Endothelial cell of umbilical vein (primary cell): ENCODE measurements around the gene INO80B. TPM values are rescaled to one million over a fixed set of nuclear protein-coding genes. Genes with fewer than 3 reads are reported as not detected.

Source experiments
- BruUV-seq: library from RNA; stranded (reverse); fragments of 400-500 nt; replicated peaks from 2 replicates; lab custom pipeline; 2021; lab: Mats Ljungman, UMichigan
- CTCF ChIA-PET: fragments of 300-600, 350-600 bp; sonication (Branson Sonifier 250); formaldehyde crosslinking; loops from one replicate; lab custom pipeline; 2021; ENCODE audit warnings: antibody characterized with exemption, inconsistent platforms; lab: Charles Lee
- POLR2A ChIA-PET: fragments of 300-600, 350-600 bp; sonication (Branson Sonifier 250); formaldehyde crosslinking; loops from one replicate; lab custom pipeline; 2021; ENCODE audit warnings: antibody characterized with exemption, inconsistent platforms; lab: Charles Lee
- DNase-seq: peaks from one replicate; pipeline ENCODE4 v3.0.0-alpha.2; 2011; ENCODE audit warnings: low read depth, low spot score
- FAIRE-seq: peaks from 2 replicates; lab custom pipeline; 2011; peaks lifted over from hg19 to GRCh38; lab: Jason Lieb, UNC
- H2AFZ ChIP-seq: 2 replicates; pipeline ENCODE4 v1.6.0; 2012; ENCODE audit warnings: low read depth, low read length, control low read depth, inconsistent platforms
- H3K27ac ChIP-seq: 2 replicates; pipeline ENCODE4 v1.5.1; 2011; ENCODE audit warnings: low read depth, mild to moderate bottlenecking, control low read depth, low read length, moderate library complexity; ENCODE audit not compliant: insufficient read depth
- H3K27me3 ChIP-seq, 2 experiments: 2 replicates each; pipeline versions ENCODE4 v1.6.0 to v1.6.1; 2011; ENCODE audit warnings: low read length in 2 of 2, mixed read lengths in 1 of 2; ENCODE audit not compliant: control insufficient read depth in 2 of 2, insufficient read depth in 2 of 2
- H3K36me3 ChIP-seq, 2 experiments: 2 replicates in 1 of 2; 3 replicates in 1 of 2; pipeline ENCODE4 v1.5.1; 2011; ENCODE audit warnings: low read length in 2 of 2, mild to moderate bottlenecking in 1 of 2, moderate library complexity in 1 of 2; ENCODE audit not compliant: control insufficient read depth in 2 of 2, insufficient read depth in 2 of 2; ENCODE audit errors: extremely low read depth in 1 of 2
- H3K4me1 ChIP-seq: 3 replicates; pipeline ENCODE4 v1.5.1; 2011; ENCODE audit warnings: mild to moderate bottlenecking, low read length; ENCODE audit not compliant: control insufficient read depth, insufficient read depth; ENCODE audit errors: extremely low read depth
- H3K4me2 ChIP-seq: 2 replicates; pipeline ENCODE4 v1.6.1; 2011; ENCODE audit warnings: low read length, control low read depth, mixed read lengths; ENCODE audit not compliant: insufficient read depth
- H3K4me3 ChIP-seq, 3 experiments: fragments of 200-600 bp in 1 of 3; sonication (generic), shearing (Covaris generic) in 1 of 3; replicated peaks in 1 of 3; 2 replicates each; pipeline ENCODE4 v1.5.1; 2011 to 2016; ENCODE audit warnings: control low read depth in 3 of 3, low read length in 3 of 3, mild to moderate bottlenecking in 2 of 3, inconsistent platforms in 1 of 3, low read depth in 1 of 3, moderate library complexity in 1 of 3; ENCODE audit not compliant: insufficient read depth in 1 of 3
- H3K79me2 ChIP-seq: 2 replicates; pipeline ENCODE4 v1.6.0; 2012; ENCODE audit warnings: low read length, inconsistent platforms; ENCODE audit not compliant: control insufficient read depth, insufficient read depth
- H3K9ac ChIP-seq: replicated peaks from 2 replicates; pipeline ENCODE3; 2011; ENCODE audit warnings: low read length, control low read depth; ENCODE audit not compliant: insufficient read depth; ENCODE audit errors: extremely low read depth
- H3K9me1 ChIP-seq: replicated peaks from 3 replicates; pipeline ENCODE4 v1.6.0; 2011; ENCODE audit warnings: mild to moderate bottlenecking, low read length; ENCODE audit not compliant: control insufficient read depth, insufficient read depth; ENCODE audit errors: extremely low read depth
- H3K9me3 ChIP-seq: replicated peaks from 2 replicates; pipeline ENCODE4 v1.5.1; 2012; ENCODE audit warnings: low read length, inconsistent platforms; ENCODE audit not compliant: control insufficient read depth, insufficient read depth
- H4K20me1 ChIP-seq: replicated peaks from 2 replicates; pipeline ENCODE3; 2011; ENCODE audit warnings: mild to moderate bottlenecking, low read length; ENCODE audit not compliant: control insufficient read depth, insufficient read depth; ENCODE audit errors: extremely low read depth
- EZH2 ChIP-seq: IDR thresholded peaks from 2 replicates; pipeline ENCODE4 v1.6.1; 2012; ENCODE audit warnings: borderline replicate concordance, low read depth, mild to moderate bottlenecking, moderate library complexity, low read length, inconsistent platforms; ENCODE audit not compliant: severe bottlenecking
- FOS ChIP-seq: IDR thresholded peaks from 2 replicates; pipeline ENCODE4 v1.6.1; 2011; ENCODE audit warnings: mild to moderate bottlenecking, low read length, moderate library complexity, borderline replicate concordance; ENCODE audit not compliant: insufficient read depth
- GATA2 ChIP-seq: IDR thresholded peaks from 2 replicates; pipeline ENCODE4 v1.7.0; 2011; ENCODE audit warnings: low read depth, mild to moderate bottlenecking, moderate library complexity, mixed read lengths, low read length; ENCODE audit not compliant: insufficient read length, insufficient read depth
- JUN ChIP-seq: IDR thresholded peaks from 2 replicates; pipeline ENCODE4 v1.6.1; 2011; ENCODE audit warnings: borderline replicate concordance, low read depth; ENCODE audit not compliant: insufficient read length, insufficient read depth
- MYC ChIP-seq: IDR thresholded peaks from one replicate; pipeline ENCODE4 v1.6.1; 2011; ENCODE audit warnings: mild to moderate bottlenecking, low read depth, low read length
- POLR2A ChIP-seq: IDR thresholded peaks from 2 replicates; pipeline ENCODE4 v1.6.1; 2012; ENCODE audit warnings: low read depth, mild to moderate bottlenecking, control low read depth, low read length
- POLR2AphosphoS5 ChIP-seq: IDR thresholded peaks from 2 replicates; pipeline ENCODE4 v1.6.1; 2012; ENCODE audit warnings: low read depth, mild to moderate bottlenecking, control low read depth, low read length, moderate library complexity; ENCODE audit not compliant: insufficient read depth
- dilution Hi-C: fragments of 300-500 bp; cut with MboI; formaldehyde crosslinking; loops from one replicate; pipeline ENCODE4 v1.15.0; 2019; ENCODE audit warnings: low sequenced_read_pairs; ENCODE audit not compliant: extremely low pct_ligation_motif_present
- intact Hi-C: fragments of 100-400 bp; cut with micrococcal nuclease; formaldehyde crosslinking; loops from one replicate; pipeline ENCODE4 v1.10.0; 2022
- polyA plus RNA-seq, 4 experiments: library from polyadenylated mRNA; depleted of rRNA in 3 of 4; stranded (reverse) in 3 of 4; unstranded in 1 of 4; fragments of >200 nt; gene quantifications; 2 replicates each; pipeline versions ENCODE4 v1.2.1 to v1.2.3, GENCODE V29; 2011 to 2012; ENCODE audit warnings: missing spikeins in 1 of 4
- total RNA-seq: library from RNA; stranded (reverse); gene quantifications from 2 replicates; pipeline ENCODE4 v1.2.3, GENCODE V29; 2021
- TF ChIP-seq, protein P1 (sequence below): IDR thresholded peaks from 2 replicates; pipeline ENCODE4 v1.6.1; 2011; ENCODE audit not compliant: insufficient read depth, insufficient read length
- TF ChIP-seq, protein P2 (sequence below), 2 donors: IDR thresholded peaks; 1 replicate in 1 of 2; 2 replicates in 1 of 2; pipeline ENCODE4 v1.5.1; 2011; ENCODE audit warnings: low read length in 2 of 2, mild to moderate bottlenecking in 2 of 2, moderate library complexity in 2 of 2, control low read depth in 1 of 2, inconsistent platforms in 1 of 2, low read depth in 1 of 2; ENCODE audit not compliant: insufficient read depth in 1 of 2; ENCODE audit errors: extremely low read depth in 1 of 2

The INO80B gene
- total and polyA plus RNA-seq, 2 donors (not counting 3 experiments of a cell fraction or from before 2014, with no cell fraction given): 15.1 to 24.2 TPM

DNA sequence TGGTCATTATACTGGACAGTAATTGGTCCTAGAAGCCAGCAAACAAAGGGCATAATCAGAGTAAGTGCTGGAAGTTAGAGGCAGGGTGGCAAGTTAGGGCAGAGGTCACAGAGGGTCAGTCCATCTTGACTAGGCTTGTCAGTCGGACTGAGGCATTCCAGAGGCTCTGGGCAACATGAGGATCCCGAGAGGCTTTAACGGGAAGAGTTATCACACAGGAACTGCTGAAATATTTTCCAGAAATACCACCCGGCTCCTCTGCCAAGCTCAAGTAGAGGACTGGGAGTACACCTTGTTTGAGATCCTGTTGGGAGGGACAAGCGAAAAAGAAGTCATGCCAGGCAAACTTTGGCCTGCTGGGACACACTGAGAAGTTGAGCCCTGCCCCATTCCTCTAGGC is 47.2 kb upstream of the INO80B start:
- TF ChIP-seq JUN: no peak
- TF ChIP-seq FOS: no peak
- TF ChIP-seq, protein P1, sequence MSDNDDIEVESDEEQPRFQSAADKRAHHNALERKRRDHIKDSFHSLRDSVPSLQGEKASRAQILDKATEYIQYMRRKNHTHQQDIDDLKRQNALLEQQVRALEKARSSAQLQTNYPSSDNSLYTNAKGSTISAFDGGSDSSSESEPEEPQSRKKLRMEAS: no peak
- TF ChIP-seq MYC: no peak
- no peak for TF ChIP-seq GATA2
- TF ChIP-seq, protein P2, sequence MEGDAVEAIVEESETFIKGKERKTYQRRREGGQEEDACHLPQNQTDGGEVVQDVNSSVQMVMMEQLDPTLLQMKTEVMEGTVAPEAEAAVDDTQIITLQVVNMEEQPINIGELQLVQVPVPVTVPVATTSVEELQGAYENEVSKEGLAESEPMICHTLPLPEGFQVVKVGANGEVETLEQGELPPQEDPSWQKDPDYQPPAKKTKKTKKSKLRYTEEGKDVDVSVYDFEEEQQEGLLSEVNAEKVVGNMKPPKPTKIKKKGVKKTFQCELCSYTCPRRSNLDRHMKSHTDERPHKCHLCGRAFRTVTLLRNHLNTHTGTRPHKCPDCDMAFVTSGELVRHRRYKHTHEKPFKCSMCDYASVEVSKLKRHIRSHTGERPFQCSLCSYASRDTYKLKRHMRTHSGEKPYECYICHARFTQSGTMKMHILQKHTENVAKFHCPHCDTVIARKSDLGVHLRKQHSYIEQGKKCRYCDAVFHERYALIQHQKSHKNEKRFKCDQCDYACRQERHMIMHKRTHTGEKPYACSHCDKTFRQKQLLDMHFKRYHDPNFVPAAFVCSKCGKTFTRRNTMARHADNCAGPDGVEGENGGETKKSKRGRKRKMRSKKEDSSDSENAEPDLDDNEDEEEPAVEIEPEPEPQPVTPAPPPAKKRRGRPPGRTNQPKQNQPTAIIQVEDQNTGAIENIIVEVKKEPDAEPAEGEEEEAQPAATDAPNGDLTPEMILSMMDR (IDR thresholded peaks at IDR 0.05; ENCODE audit: extremely low read depth in 1 of 2, insufficient read depth in 1 of 2, low read depth in 1 of 2, low read length in 2 of 2): no peak
- no peak for TF ChIP-seq POLR2A
- TF ChIP-seq EZH2: no peak
- no peak for TF ChIP-seq POLR2AphosphoS5
- no peak for FAIRE-seq
- Histone ChIP-seq H3K4me3 (no peak overlapping the region), H3K27me3 (peaks cover 4 to 16% of the 10 kb centered on the region in 2 experiments), H2AFZ (no peak overlapping the region), H3K9ac (no peak overlapping the region), H3K4me2 (no peak overlapping the region), H3K27ac (no peak overlapping the region), H3K9me1 (no peaks in the 10 kb centered on the region), H3K4me1 (no peaks in the 10 kb centered on the region), H3K9me3 (no peaks in the 10 kb centered on the region), H4K20me1 (no peaks in the 10 kb centered on the region), H3K79me2 (no peaks in the 10 kb centered on the region), H3K36me3 (no peaks in the 10 kb centered on the region)
- intact Hi-C loops (no loop called here), dilution Hi-C loops (no loop called here)
- POLR2A ChIA-PET: no interaction called here
- CTCF ChIA-PET: interaction anchor here (1.2 to 1.6 kb wide), 2 partner anchors 16 to 73 kb away, joined by 3 to 4 read pairs; no protein-coding TSS in a partner anchor
- no TSS peak for BruUV-seq
- DNase-seq: no peak
